HL-60/S4 treated with retinoic acid at 250 ng/mL for 4 days and 3 days (cell line): ENCODE results near the gene ZNF438.

Experiments
- in situ Hi-C: fragments of 300-500 bp; cut with MboI; formaldehyde crosslinking; loops from 2 replicates; pipeline ENCODE4 v1.7.0; 2022; ENCODE audit warnings: low sequenced_read_pairs

The ZNF438 gene

DNA sequence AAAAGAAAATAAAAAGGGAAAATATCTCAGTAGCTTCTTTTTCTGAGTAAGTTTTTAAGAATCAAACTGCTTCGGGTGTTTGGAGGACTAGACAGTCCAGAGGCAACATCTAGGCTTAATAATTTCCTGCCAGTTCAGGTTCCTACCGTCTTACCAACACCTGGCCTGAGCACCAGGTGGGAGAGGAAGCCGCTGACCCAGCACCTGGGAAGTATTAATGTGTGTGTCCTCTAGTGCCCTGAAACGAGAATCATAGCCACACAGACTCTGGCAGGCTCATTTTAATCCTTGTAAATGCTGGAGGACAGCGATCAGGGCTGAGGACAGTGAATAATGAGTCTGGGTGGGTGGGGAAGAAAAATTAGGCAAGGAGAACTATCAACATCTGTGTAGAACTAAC, 137.4 kb downstream of the ZNF438 start:
- in situ Hi-C loops = no loop called here

DNA sequence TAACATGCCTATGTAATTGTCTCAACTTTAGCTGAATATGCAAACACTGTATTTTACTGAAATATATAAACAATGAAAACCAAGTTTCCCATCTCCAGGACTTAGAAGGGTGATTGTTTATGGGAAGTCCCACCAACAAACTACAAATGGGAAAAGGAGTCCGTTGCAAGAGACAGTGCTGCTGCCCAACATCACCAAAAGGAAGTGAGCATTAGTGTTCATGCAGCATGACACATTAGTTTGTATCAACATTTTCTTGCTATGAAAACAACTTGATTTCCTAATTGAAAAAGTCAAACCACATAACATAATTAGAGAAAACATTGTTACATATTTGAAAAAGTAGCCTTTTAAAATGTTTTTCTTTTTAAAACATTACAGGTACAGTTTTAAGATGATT, 138.5 kb downstream of the ZNF438 start:
- in situ Hi-C loops = no loop called here

DNA sequence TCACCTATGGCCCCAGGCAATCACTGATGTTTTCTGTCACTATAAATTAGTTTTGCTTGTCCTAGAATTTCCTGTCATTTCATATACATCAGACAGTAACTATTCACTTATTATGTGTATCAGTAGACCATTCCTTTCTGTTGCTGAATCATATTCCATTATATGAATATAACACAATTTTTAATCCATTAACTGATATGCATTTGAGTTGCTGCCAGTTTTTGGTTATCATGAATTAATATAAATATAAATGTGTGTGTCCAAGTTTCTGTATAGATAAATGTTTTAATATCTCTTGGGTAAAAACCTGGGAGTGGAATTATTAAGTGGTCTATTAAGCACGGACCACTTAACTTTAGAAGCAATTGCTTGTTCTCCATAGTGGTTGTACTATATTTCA, 143.8 kb downstream of the ZNF438 start:
- in situ Hi-C loops = no loop called here

DNA sequence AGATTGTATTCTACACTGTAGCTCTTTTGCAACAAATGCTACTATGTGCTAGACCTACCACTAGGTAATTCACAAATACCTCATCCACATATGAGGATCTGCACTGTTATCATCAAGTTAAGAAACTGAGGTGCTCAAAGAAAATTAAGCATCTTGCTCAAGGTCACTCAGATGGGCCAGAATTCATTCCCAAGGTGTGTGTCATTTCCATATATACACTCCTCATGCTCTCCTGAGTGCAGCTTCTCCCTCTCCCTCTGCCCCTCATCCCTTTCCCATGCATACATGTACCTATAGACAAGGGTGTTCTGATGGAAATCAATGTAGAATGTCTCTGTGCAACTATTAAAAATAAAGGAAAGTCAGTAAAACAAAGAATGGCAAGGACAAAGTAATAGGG, 146.2 kb downstream of the ZNF438 start:
- in situ Hi-C loops = no loop called here

DNA sequence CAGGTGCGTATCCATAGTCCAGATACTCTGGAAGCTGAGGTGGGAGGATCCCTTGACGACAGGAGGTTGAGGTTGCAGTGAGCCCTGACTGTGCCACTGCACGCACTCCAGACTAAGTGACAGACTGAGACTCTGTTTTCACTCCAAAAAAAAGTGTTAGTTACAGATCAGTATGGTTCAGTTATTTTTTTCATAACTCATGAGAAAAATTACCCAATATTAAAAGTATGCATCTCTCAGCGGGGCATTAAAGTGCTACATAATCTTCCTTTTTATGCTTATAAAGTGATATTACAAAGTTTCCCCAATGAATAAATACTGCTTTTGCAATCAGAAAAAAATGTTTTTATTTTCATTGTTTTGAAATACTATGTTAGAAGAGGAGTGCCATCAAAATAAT, 147.9 kb downstream of the ZNF438 start:
- in situ Hi-C loops = no loop called here

DNA sequence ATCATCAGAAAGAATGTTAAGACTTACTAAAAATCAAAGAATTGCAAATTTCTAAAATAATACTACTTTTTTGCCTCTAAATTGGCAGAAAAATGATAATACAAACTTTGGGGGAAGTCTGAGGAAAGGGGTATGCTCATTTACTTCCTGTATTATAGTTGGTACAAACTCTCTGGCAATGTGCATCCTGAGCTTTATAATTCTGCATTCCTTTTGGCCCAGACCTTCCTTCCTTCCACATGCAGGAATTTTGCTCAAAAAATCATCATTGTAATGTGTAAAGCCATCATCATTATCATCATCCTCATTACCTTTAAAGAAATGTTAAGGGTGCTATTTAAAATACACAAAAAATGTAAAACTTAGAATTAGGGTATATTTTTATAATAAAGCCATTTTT, 148.5 kb downstream of the ZNF438 start:
- in situ Hi-C loops = no loop called here

DNA sequence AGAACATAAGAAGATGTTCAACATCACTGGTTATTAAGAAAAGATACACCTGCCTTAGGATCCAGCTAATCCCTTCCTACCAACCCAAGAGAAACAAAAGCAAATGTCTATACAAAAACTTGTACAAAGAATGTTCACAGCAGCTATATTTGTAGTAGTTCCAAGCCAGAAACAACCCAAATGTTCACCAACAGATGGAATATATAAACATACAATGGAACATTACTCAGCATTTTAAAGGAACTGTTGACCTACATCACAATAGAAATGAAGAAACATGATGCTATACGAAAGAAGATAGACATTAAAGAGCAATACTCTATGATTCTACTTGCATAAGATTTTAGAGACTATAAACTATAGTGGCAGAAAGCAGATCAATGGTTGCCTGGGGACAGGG, 149.4 kb downstream of the ZNF438 start:
- in situ Hi-C loops = no loop called here

DNA sequence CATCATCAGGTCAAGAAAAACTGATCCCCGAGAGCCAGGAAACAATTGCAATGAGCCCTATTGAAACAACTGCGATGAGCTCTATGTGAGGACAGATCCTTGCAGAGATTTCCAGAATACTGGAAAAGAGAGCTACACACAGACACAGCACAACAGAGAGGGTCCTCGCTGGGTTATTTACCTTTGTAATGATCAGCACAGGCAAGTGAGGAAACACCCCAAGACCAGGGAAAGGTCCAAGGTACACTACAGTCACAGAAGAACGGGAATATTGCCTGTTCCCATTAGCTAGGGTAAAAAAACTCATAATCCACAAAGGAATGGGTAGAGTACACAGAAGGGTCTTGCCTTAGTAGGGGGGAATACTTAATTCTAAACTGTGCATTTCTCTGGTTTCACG, 152.7 kb downstream of the ZNF438 start:
- in situ Hi-C loops = no loop called here

DNA sequence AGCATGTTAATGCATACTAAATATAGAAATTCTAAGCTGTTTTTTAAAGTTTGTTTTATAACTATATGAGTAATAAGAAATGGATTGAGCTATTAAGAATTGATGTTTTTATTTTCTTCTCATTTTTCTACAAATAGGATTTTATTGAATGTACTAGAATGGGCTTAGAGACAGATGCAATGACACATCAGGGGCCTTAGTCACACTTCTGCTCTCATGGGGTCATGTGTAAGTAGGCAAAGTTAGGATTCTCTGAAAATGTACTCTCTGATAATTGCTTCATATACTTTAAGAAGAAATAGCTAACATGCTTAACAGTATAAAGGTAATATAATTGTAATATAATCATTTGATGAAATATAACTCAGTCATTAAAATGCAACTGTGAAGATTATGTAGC, 154.6 kb downstream of the ZNF438 start:
- in situ Hi-C loops = no loop called here

DNA sequence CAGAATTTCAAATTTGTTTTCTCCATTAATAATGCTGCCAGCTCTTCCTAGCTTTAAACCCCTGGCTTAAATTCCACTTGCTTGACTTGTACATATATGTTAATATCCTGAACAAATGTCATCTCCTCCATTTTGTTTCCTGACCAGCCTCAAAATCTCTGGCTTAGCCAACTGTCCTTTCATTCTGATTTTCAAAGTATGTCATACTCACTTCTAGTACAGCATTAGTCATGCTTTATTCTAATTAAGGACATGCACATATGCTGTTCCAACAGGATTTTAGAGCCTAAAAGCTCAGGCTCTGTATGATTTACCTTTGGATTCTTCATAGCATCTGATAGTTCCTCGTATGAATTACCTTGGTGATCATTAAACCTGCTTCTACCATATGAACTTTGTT, 158.3 kb downstream of the ZNF438 start:
- in situ Hi-C loops = no loop called here

DNA sequence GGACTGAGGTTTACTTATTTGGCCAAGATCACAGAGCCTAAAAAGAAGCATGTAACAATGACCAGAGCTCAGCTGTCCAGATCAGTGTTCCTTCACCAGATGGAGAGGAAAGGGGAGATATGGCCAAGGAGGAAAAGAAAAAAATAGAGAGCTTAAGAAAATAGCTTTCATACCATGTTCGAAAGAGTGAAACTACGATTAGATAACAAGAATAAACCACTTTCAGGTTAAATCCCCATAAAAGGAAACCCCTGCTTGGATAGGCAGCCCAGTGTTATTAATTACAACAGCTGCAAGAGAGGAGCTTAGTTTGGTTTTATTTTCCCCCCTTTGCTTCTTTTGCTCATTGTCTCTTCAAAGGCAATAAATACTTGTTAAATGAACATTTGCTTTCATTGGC, 160.8 kb downstream of the ZNF438 start:
- in situ Hi-C loops = no loop called here

DNA sequence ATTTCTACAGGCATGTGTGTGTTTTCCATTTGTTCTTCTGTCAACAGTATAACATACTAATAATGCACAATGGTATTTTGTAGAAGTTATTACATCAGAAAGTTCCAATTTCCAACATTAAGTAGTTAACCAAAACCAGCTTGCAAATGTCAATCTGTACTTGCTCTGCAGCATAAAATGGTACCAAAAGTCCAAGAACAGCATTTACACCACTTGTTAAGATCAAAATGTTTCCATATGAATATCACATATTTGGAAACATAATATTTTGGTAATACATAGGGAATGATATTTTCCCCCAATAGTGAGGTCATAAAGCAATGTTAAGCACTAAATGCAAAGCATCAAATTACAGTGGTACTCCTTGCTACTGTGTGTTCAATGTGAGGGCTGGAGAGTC, 162.1 kb downstream of the ZNF438 start:
- in situ Hi-C loops = no loop called here

DNA sequence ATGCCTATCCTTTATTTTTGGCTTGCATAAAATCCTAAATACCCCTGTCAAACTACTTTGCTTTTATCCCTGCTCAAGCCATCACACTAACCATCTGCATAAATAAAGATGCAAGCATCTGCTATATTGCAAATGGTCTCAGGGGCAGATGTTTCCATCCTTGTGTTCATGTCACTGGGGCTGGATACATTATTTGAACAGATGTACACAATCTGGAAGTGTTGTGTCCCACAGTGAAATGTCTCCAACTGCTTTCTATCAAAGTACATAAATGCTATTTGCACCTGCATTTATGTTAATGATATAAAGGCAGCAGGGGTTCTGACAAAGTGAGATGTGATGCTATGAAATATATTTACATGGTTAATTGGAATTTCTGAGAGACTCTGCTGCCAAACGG, 163.1 kb downstream of the ZNF438 start:
- in situ Hi-C loops = no loop called here

DNA sequence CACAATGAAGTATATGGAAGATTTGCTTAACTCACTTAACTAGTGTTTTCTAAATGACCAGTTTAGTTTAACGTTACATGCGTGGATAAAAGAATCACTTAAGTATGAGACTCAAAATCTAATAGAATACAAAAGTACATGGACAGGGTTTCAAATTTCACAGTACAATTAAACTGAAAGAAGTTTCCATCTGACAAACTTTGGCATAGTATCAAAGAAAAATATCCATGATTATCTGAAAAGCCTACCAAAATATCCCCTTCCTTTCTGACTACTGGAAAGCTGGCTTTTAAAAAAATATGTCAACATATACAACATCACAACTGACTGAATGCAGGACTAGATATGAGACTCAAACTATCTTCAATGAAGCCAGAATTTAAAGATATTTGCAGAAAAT, 164.8 kb downstream of the ZNF438 start:
- in situ Hi-C loops = no loop called here

DNA sequence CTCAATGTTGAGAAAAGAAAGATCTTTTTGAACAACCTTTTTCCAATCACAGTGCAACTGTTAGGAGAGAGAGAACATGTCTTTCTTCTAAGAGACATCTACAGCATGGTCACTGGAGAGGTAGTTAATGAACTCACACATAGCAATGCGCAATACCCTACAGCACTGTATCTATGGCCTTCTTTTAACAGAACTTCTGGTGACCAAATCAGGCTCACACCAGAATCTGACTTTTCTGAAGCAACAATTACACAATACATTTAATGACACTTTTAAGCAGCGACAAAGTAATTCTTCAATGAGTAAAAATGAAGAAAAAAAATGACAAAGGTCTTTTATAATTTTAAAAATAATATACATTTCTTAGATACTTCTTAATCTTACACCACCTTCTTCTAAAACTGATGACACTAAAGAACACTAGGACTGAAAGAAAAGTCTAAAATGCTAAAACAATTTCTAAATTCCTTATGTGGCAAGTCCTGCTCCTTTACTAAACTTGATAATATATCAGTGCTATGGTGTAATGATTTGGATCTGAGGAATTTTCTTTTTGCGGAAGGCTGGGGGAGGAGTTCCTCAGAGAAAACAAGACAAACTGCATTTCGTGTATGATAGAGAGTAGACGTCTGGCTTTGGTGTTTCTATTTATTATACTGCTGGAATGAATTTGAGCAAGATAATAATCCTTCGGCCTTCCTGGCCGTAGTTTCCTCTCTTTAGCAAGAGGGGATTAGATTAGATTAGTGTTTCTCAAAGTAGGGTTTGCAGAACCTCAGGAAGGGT, 166.3 kb downstream of the ZNF438 start:
- in situ Hi-C loops = no loop called here

DNA sequence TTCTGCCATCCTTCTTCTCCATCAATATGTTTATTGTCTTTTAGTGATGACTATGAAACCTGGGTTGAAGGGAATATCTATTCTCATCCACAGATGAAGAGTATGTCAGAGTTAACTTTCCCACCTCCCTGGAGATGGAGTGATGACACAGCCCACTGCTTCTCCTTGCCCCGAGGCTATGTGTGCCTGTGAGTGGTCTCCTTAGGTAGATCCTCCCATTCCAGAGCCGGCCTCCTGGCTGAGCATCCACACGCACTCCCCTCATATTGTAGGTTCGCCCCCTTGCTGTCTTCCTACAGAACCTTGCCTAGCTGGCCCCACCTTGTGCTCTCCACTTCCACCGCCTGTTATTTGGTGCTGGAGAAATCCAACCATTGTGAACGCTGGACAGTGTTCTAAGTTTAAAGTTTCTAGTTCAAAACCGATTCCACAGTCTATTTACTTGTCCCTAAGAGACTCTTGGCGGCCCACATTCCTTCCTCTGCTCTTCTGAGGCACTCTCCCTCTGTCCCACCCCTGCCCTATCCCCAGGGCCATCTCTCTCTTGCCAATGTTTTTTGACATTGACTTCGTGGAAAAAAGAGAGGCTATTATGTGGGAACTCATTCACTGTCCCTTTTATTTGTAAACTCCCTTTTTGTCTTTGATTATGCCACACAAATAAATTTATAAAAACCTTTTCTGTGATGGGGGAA, 168.0 kb downstream of the ZNF438 start:
- in situ Hi-C loops = no loop called here

DNA sequence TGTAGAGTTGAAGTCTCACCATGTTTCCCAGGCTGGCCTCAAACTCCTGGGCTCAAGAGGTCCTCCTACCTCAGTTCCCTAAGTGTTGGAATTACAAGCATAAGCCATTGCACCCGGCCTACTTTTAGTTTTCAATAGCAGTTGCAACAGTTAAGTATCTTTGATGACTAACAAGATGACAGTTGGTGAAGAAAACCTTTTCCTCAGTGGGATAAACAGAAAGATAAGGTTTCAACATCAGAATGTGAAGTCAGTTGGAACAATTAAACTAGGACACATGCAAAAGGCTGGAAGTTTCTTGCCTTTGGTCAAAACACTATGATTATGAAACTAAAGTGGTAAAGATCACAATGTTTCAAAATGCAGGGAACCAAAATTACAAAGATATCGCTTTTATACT, 169.2 kb downstream of the ZNF438 start:
- in situ Hi-C loops = no loop called here

DNA sequence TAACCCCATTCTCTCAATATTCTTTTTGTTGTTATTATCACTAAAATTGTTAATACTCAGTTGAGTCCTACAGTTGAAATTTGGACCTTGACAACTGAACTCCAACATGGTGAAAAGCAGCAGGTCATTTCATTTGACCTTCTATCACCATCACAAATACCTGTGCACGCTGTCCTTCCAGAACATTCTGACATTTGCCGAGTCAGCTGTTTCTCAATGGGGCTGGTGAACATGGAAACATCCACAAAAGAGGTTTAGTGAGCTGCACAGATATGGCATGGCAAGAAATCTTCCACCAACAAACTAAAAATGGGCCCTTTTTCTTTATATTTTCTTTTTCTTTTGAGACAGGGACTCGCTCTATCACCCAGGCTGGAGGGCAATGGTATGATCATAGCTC, 169.7 kb downstream of the ZNF438 start:
- in situ Hi-C loops = no loop called here

DNA sequence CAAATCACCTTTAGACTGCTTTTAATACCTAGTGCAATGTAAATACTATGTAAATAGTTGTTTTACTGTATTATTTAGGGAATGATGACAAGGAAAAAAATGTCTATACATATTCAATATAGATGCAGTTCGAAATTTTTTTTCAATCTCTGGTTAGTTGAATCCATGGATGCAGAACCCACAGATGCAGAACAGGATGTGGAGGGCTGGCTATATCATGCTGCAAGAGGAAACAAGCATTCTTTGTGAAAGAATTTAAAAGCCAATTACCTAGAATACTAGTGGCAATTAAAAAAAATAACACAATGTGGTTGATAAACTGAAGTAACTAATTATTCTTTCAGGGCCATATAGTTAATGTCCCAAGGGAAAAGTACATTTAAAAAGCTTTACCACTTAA, 170.4 kb downstream of the ZNF438 start:
- in situ Hi-C loops = no loop called here

DNA sequence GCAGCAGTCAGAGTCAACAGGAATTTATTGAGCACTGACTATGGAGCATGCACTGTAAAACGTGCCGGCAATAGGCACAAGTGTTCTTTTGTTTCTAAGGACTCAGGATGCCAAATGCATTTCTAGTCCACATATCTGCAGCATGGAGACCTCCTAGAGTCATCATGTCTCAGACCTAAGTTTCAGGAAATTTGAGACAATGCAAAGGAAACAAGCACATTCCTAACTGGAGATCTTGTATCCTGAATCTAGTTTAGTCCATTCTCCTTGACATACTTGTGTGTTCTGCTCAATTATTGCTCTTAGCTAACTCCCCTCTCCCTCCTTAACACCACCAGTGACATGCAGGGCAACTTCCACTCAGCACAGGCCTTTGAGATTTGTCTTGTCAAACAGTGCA, 173.2 kb downstream of the ZNF438 start:
- in situ Hi-C loops = no loop called here

DNA sequence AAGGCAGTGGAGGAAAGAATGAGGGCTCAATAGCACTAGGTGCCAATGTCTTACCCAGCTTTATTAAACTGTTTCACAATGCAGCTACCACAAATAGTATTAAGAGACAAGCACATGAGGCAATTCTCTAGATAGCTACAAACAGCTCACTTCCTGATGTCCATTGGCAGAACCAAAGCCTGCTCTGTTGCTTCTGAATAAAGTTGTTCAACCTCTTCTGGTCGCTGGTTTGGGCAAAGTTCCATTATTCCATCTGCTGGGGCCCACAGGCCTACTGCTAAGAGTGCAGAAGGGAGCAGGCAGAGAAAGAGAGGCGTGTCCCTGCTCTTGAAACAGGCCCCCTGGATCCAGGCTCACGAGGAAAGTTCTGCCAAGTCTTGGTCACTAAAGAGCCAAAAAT, 173.9 kb downstream of the ZNF438 start:
- in situ Hi-C loops = no loop called here

DNA sequence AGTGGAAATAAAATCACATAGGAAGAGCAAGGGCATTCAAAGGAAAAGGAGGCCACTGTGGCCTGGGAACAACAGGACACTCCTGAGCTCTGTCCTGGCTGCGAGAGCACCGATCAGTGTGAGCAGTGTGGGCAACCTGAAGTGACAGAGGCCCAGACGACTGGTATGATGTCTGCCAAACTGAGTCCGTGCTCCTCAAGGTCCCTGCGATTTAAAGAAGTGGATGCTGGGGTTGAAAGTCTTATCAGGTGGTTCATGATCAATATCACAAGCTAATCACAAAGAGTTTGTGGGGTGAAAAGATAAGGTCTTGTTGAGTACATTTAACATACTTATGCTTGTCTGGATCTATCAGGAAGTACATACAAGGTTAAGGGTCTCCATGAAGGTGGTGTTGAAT, 176.5 kb downstream of the ZNF438 start:
- in situ Hi-C loops = no loop called here

DNA sequence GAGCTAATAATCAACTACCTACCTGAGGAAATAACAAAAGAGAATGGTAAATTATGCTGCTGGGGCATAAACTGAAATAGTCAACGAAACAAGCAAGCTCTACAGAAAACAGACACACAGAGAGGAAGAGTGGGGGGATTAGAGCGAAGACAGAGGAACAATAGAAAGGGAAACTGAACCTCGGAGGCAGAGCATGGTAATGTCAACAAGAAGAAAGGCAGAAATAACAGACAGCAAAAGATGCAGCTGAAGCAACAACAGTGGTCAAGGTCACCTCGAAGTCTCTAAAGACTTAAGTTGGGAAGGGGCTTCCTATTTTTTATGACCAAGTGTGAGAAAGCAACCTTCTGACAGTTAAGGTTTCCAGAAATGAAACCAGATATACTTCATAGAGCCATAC, 177.0 kb downstream of the ZNF438 start:
- in situ Hi-C loops = no loop called here
